HG02642 (cell line): ENCODE data around the gene CEACAM5.
"Not testable (repeated sequence)": the region's sequence is repeated elsewhere in the genome, so short reads cannot be mapped to it uniquely, and the experiment has no call there.

ENCODE experiments used
- ATAC-seq: cut with Tn5 transposase; IDR thresholded peaks from one replicate; pipeline ENCODE4 v1.9.1; 2021; ENCODE audit warnings: mild to moderate bottlenecking; ENCODE audit not compliant: unreplicated experiment, poor library complexity

Gene CEACAM5

DNA sequence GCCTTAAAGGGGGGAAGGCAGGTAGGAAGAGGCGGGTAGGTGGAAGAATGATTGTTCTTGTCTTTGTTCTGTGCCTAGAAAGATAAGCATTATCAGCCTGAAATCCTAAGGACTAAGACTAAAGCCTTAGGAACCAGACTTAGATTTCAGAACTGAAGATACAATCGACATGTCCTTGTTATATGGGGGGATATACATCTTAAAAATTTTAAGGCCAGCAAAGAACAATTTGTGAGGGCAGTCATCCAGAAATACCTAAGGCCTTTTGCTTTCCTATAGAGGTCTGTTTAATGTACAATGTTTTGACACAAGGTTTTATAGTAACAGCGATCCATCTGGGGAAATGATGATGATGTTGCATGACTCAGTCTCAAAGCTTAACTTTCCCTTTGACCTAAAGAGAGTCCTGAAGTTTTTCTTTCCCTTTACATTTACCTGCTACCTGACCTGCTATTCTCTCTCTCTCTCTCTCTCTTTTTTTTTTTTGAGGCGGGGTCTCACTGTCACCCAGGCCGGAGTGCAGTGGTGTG is 26.7 kb downstream of the CEACAM5 start:
- ATAC-seq = no peak

- ATAC-seq = no peak
Measured at GRCh38 chr19:41739361-41739760, 30.9 kb downstream of the CEACAM5 start.

- ATAC-seq = no peak
Measured at GRCh38 chr19:41740415-41741243, 32.2 kb downstream of the CEACAM5 start.

- no peak for ATAC-seq
Measured at GRCh38 chr19:41741244-41741554, 32.8 kb downstream of the CEACAM5 start.

DNA sequence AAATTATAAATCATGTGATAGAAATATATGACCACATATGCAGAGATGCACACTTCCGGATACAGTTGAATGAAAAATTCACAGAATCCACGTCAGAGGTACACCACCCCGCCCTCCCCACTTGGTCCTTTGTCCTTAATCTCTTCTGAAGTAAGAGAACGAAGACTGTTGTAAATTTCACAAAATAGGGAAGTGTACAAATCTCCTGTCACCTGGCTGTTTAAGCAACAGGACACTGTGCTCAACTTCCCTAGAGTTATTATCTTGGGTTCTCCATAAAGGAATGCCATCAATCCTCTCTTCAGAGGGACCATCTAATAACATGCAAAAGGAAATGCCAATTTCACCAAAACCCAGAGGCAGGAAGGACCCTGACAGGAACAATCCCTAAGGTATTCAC is 36.4 kb downstream of the CEACAM5 start:
- no peak for ATAC-seq

GRCh38 chr19:41745756-41746155 is 37.3 kb downstream of the CEACAM5 start:
- ATAC-seq = no peak

GRCh38 chr19:41746593-41747227 is 38.3 kb downstream of the CEACAM5 start:
- ATAC-seq = no peak

DNA sequence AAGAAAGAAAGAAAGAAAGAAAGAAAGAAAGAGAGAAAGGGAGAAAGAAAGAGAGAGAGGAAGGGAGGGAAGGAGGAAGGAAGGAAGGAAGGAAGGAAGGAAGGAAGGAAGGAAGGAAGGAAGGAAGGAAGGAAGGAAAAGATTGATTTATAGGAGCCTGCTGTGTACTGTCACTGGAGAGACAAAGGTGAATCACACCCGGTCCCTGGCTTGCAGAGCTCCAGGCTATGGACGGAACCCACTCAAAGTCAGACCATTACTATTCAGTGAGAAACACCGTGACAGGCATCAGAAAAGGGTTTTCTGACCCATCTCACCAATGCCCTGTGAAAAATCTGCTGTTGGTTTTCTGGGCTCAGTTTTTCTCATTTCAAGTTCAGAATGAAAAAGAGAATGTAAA is 39.6 kb downstream of the CEACAM5 start:
- ATAC-seq = no peak

DNA sequence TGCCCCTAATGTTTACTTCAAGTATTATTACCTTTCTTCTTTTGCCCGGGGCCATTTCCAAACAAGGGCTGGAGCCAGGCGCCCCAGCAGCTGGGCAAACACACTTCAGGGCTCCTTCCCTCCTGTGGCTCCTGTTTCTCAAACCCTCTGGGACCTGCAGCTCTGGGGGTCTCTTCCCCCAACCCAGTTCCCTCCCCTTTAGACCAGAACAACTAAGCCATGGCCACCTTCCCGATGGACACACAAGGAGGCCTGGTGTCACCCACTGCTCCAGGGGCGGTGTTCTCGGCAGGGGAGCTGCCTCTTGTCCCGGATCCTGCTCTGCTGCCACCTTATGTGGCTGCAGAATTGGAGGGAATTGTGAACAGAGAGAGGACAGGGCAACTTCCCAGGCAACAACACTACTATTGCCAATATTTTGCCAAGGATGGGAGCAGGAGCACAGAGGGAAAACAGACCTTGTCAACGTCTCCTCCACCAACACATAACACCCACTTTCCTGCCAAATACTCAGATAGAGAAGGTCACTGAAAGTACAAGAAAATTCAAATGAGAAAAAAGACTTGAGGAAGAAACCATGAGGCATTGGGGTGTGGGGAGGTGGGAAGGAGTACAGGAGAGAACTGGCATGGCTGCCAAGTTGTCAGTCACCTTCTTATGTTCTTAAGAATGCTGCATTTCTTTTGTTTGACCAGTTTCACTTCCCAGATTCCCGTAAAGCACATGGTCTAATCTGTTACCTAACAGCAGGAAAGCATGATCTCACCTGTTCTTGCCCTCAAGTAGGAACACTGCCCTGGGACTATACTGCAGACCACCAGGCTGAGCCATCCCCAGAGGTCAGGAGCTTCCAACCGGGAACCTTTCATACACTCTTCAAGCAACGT is 42.1 kb downstream of the CEACAM5 start:
- ATAC-seq = not testable (repeated sequence)

DNA sequence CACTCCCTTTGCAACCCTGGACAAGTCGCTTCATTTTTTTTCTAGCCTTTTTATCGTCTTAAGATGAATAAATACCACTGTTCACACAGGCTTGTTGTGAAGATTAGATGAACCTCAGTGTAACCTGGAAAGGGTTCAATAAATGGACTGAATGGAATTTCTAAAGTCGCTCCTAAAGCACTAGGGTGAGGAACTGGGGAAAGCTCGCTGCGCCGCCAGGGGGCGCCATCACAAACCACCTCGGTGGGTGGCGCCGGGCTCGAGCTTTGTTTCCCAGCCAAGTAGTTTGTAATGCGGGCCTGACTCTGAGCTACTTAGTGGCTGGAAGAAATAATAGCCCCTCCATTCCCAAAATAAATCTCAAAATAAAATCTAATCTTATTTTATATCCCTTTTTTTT is 44.7 kb downstream of the CEACAM5 start:
- ATAC-seq = no peak

- no peak for ATAC-seq
Measured at GRCh38 chr19:41753936-41754529, 45.6 kb downstream of the CEACAM5 start.

DNA sequence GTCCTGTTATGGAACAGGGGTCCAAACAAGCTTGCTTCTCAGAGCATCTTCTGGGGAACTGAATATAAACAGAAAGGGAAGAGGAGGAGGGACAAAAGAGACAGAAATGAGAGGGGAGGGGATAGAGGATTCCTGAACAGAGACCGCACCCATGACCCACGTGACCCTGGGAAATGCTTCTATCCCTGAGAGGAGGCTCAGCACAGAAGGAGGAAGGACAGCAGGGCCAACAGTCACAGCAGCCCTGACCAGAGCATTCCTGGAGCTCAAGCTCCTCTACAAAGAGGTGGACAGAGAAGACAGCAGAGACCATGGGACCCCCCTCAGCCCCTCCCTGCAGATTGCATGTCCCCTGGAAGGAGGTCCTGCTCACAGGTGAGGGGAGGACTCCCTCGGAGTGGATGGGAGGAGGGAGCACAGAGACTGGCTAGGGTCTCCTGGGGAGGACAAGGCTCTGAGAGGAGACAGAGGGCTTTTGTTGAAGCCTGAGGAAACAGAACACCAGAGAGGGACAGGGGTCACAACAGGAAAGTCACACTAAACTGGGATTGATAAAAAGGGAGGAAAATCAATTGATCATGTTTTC is 47.0 kb downstream of the CEACAM5 start, which contains the start of gene CEACAM6:
Gene CEACAM6 (plus strand): TSS at position 203 of the 586 bp plus-strand sequence. CDS start 109 bp downstream, at position 312.
- no peak for ATAC-seq

DNA sequence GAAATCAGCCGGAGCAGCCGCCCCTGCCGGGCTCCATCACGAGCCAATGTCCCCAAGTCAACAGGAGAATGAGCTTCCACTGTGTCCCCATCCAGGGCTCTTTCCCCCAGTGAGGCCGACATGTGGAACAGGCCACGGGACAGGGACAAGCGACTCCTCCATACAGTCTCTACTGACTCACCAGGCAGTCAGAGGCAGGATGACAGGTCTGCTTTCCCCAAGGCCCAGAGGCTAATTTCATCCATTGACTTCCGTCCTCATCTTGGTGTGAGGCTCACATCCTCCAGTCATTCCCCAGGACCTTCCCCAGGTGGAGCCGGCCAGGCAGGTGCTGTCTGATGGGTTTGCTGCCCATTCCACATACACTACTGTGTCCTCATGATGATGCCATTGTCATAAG is 50.4 kb downstream of the CEACAM5 start:
- ATAC-seq = no peak

- no peak for ATAC-seq
Measured at GRCh38 chr19:41767115-41767514, 58.7 kb downstream of the CEACAM5 start.

GRCh38 chr19:41768105-41768504 is 59.7 kb downstream of the CEACAM5 start:
- ATAC-seq = not testable (repeated sequence)

GRCh38 chr19:41769608-41770007 is 61.2 kb downstream of the CEACAM5 start:
- no peak for ATAC-seq

DNA sequence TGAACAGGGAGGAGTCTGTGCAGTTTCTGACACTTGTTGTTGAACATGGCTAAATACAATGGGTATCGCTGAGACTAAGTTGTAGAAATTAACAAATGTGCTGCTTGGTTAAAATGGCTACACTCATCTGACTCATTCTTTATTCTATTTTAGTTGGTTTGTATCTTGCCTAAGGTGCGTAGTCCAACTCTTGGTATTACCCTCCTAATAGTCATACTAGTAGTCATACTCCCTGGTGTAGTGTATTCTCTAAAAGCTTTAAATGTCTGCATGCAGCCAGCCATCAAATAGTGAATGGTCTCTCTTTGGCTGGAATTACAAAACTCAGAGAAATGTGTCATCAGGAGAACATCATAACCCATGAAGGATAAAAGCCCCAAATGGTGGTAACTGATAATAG is 63.0 kb downstream of the CEACAM5 start:
- no peak for ATAC-seq

- ATAC-seq = no peak
Measured at GRCh38 chr19:41774515-41774980, 66.1 kb downstream of the CEACAM5 start.

- no peak for ATAC-seq
Measured at GRCh38 chr19:41776700-41777099, 68.3 kb downstream of the CEACAM5 start.
